Measurements from ENCODE around the gene PSMA3. TPM values are rescaled to one million over a fixed set of nuclear protein-coding genes. Genes with fewer than 3 reads are reported as not detected.

The PSMA3 gene
- total and polyA plus RNA-seq, 2 of the 8 experiments (the other 6 are each of a cell fraction or from before 2014, with no cell fraction given) = 285 to 507 TPM

DNA sequence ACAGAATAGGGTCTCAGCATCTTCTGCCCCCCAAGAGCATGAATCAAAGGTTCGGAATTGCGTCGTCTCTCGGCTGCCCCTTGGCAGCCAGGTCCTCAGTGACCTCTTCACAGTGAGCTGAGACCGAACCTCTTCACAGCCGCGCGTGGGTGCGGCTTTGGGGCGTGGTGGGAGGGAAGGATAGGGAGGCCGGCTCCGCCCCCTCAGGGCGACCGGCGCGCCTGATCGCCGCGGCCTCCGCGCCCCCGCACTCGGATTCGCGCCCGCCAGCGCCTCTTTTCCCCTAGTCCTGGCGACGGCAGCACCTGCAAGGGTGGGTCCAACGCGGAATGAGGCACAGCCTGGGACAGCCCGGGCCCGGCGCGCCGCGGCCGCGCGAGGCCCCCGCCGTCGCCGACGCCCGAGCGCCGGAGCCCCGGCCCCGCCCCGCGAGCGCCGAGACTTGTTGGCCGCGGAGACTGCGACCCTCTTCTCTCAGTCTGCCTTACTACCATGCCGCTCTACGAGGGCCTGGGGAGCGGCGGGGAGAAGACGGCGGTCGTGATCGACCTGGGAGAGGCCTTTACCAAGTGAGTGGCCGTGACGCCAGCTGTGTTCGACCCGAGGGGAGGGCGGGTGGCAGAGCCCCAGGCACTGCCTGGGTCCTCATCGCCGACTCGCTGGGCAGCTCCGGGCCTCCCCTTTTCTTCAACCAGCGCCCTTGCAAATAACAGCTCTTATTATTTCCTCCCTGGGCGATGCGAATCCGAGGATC is 44.7 kb upstream of the PSMA3 start, which contains the start of gene ACTR10:
TSS of gene ACTR10 (plus strand) at position 424 of the 754 bp plus-strand sequence. CDS start at position 493, 69 bp downstream.
- FAIRE-seq = no peak
- no peak within 1 kb of the TSS for H2BK20ac ChIP-seq (ENCODE audit: low read length)
- TF ChIP-seq POLR2A (IDR thresholded peaks at IDR 0.05; ENCODE audit: control extremely low read depth in 1 of 2, low read depth in 2 of 2, low read length in 2 of 2) (peak; percentile 42 to 71), RBBP5 (IDR thresholded peaks at IDR 0.05; ENCODE audit: borderline replicate concordance, low read depth, low read length) (peak; percentile 94), TBP (IDR thresholded peaks at IDR 0.05; ENCODE audit: low read depth, low read length) (peak; percentile 67; the same call in 1 of the 2 replicates), SP2 (IDR thresholded peaks at IDR 0.05; ENCODE audit: low read length) (no peak), CBX5 (IDR thresholded peaks at IDR 0.05; ENCODE audit: low read depth, low read length) (no peak), TCF12 (IDR thresholded peaks at IDR 0.05; ENCODE audit: low read depth, low read length) (0 out of 2 replicates have a peak, but pooled peaks have one; percentile 4), MAFK (IDR thresholded peaks at IDR 0.05; ENCODE audit: low read depth, low read length) (no peak), KDM1A (IDR thresholded peaks at IDR 0.05; ENCODE audit: borderline replicate concordance, low read length) (no peak), EGR1 (IDR thresholded peaks at IDR 0.05; ENCODE audit: borderline replicate concordance, low read depth, low read length) (peak; percentile 98), SAP30 (IDR thresholded peaks at IDR 0.05; ENCODE audit: insufficient read depth, insufficient replicate concordance, low read length) (no peak), TAF7 (optimal IDR thresholded peaks at IDR 0.05; ENCODE audit: borderline replicate concordance, low read depth, low read length) (peak; percentile 47), SUZ12 (IDR thresholded peaks at IDR 0.05; ENCODE audit: low read length) (no peak)

More for the DNA sequence above, 44.7 kb upstream of the PSMA3 start, which contains the start of gene ACTR10:
- peak within 1 kb of the TSS; percentile 93 for H2AFZ ChIP-seq (ENCODE audit: low read length)
- H2BK120ac ChIP-seq (replicated peaks; ENCODE audit: low read depth, low read length) = no peak within 1 kb of the TSS
- H3K56ac ChIP-seq (replicated peaks; ENCODE audit: insufficient read length, low read depth, low read length) = no peak within 1 kb of the TSS
- no peaks in the 10 kb centered on the region for H3K4me1 ChIP-seq (replicated peaks in 1 of 4; ENCODE audit: control insufficient read depth in 3 of 4, insufficient read depth in 4 of 4, low read length in 3 of 4)
- peaks cover 0 to 4% (median 0%) of the 10 kb centered on the region in 4 experiments; a peak in 2 of 8 replicates for H3K36me3 ChIP-seq (ENCODE audit: control insufficient read depth in 2 of 4, insufficient read depth in 4 of 4, low read length in 3 of 4)
- peaks cover 0 to 18% of the 10 kb centered on the region in 2 experiments; a peak in 3 of 4 replicates for H3K79me2 ChIP-seq (ENCODE audit: control insufficient read depth in 1 of 2, insufficient read depth in 2 of 2, low read length in 2 of 2)
- H4K91ac ChIP-seq (replicated peaks; ENCODE audit: insufficient read length, low read length) = no peak within 1 kb of the TSS
- no peak within 1 kb of the TSS for H3K14ac ChIP-seq (ENCODE audit: insufficient read length)
- H2BK12ac ChIP-seq (ENCODE audit: low read depth, low read length) = no peak within 1 kb of the TSS
- H3K9me3 ChIP-seq (ENCODE audit: insufficient read depth in 2 of 2, low read depth in 1 of 2, low read length in 1 of 2) = no peaks in the 10 kb centered on the region
- H3K79me1 ChIP-seq (ENCODE audit: low read depth, low read length) = no peaks in the 10 kb centered on the region
- H2BK15ac ChIP-seq (ENCODE audit: low read length) = no peak within 1 kb of the TSS
- H3K9ac ChIP-seq (replicated peaks in 1 of 4; ENCODE audit: extremely low read depth in 1 of 4, low read depth in 3 of 4, low read length in 3 of 4) = peak within 1 kb of the TSS; percentile 65 to 86 (median 79)
- WGBS, 2 experiments (ENCODE audit: extremely low coverage in 1 of 2, insufficient coverage in 1 of 2, insufficient read length in 1 of 2, insufficient replicate concordance in 2 of 2, low coverage in 1 of 2, low lambda C conversion rate in 2 of 2, missing lambda C conversion rate in 1 of 2) = 2% methylated on average over 58 of the region's 78 CpGs; no CpG with 5 or more reads in 1 of the 2 experiments
- H3K27ac ChIP-seq (ENCODE audit: low read depth, low read length) = peak within 1 kb of the TSS; percentile 92
- H3K4me2 ChIP-seq (ENCODE audit: insufficient read depth in 1 of 2, low read depth in 2 of 2, low read length in 2 of 2) = peak within 1 kb of the TSS; percentile 83
- no peak within 1 kb of the TSS; the same call in 1 of the 2 replicates for H3K18ac ChIP-seq (ENCODE audit: extremely low read depth, low read length)
- H2AK5ac ChIP-seq (ENCODE audit: low read depth, low read length) = no peak within 1 kb of the TSS
- peak; percentile 29 to 87 for DNase-seq (ENCODE audit: low read depth in 1 of 2, low spot score in 2 of 2)
- H4K20me1 ChIP-seq (replicated peaks in 1 of 2; ENCODE audit: control insufficient read depth in 1 of 2, insufficient read depth in 2 of 2, low read length in 2 of 2) = no peaks in the 10 kb centered on the region
- no peaks in the 10 kb centered on the region for H3K23me2 ChIP-seq (ENCODE audit: low read depth, low read length)
- POLR2A ChIA-PET (ENCODE audit: partially characterized antibody) = interaction anchor here (0.5 to 1.6 kb wide), 5 partner anchors 25 to 99 kb away, joined by 3 to 9 read pairs (median 4); partner anchors contain the start of genes ARID4A and PSMA3
- CTCF ChIA-PET (ENCODE audit: partially characterized antibody) = interaction anchor here (1.1 to 1.7 kb wide), 4 partner anchors 71 to 329 kb away, joined by 3 to 4 read pairs (median 4); no protein-coding TSS in a partner anchor
- no peaks in the 10 kb centered on the region for H3K27me3 ChIP-seq (replicated peaks in 1 of 4; ENCODE audit: control insufficient read depth in 3 of 4, extremely low read depth in 1 of 4, insufficient read depth in 3 of 4, low read length in 3 of 4)
- H4K5ac ChIP-seq (ENCODE audit: insufficient read length, low read depth, low read length) = peak within 1 kb of the TSS; percentile 64
- peak within 1 kb of the TSS; percentile 92; the same call in 1 of the 2 replicates for H4K8ac ChIP-seq (ENCODE audit: extremely low read depth, insufficient read depth, low read length)
- 0 out of 2 replicates have a peak within 1 kb of the TSS, but pooled peaks have one; percentile 44 for H2BK5ac ChIP-seq (ENCODE audit: low read depth, low read length)
- H3K4me3 ChIP-seq (ENCODE audit: extremely low read depth in 1 of 4, insufficient read depth in 2 of 4, low read depth in 3 of 4, low read length in 4 of 4) = peak within 1 kb of the TSS; percentile 86 to 97 (median 94)
- H3K4ac ChIP-seq (replicated peaks; ENCODE audit: insufficient read length, low read depth, low read length) = peak within 1 kb of the TSS; percentile 78
- H3K23ac ChIP-seq (ENCODE audit: insufficient read length) = no peak within 1 kb of the TSS
